OCI-LY7 (cell line): ENCODE results near the gene TGFBR2. TPM values are rescaled to one million over a fixed set of nuclear protein-coding genes. Genes with fewer than 3 reads are reported as not detected.

Source experiments
- BruUV-seq: library from RNA; stranded (reverse); fragments of 400-500 nt; replicated peaks from 2 replicates; lab custom pipeline; 2021; lab: Mats Ljungman, UMichigan
- CTCF ChIA-PET: fragments of 300-600 bp; sonication (Branson Sonifier 250); formaldehyde crosslinking; loops from one replicate; lab custom pipeline; 2022; ENCODE audit warnings: antibody characterized with exemption; ENCODE audit not compliant: unreplicated experiment; lab: Charles Lee
- POLR2A ChIA-PET: fragments of 300-600 bp; sonication (Branson Sonifier 250); formaldehyde crosslinking; loops from one replicate; lab custom pipeline; 2022; ENCODE audit warnings: antibody characterized with exemption; lab: Charles Lee
- DNase-seq: peaks from one replicate; pipeline ENCODE4 v3.0.0-alpha.2; 2015; ENCODE audit warnings: low spot score
- H2AFZ ChIP-seq: fragments of 200-600 bp; sonication (generic), shearing (Covaris generic); 2 replicates; pipeline ENCODE4 v1.6.1; 2014; ENCODE audit warnings: mild to moderate bottlenecking, antibody characterized with exemption, low read length, moderate library complexity
- H3K27ac ChIP-seq: fragments of 200-600 bp; sonication (generic); 2 replicates; pipeline ENCODE4 v1.5.1; 2014; ENCODE audit warnings: mixed run types, low read depth, mild to moderate bottlenecking, moderate library complexity, low read length, inconsistent platforms; ENCODE audit not compliant: poor library complexity, severe bottlenecking
- H3K36me3 ChIP-seq: fragments of 200-600 bp; sonication (generic); 2 replicates; pipeline ENCODE4 v1.6.1; 2014; ENCODE audit warnings: mild to moderate bottlenecking, antibody characterized with exemption, low read length, moderate library complexity, mixed read lengths; ENCODE audit not compliant: insufficient read depth
- H3K4me1 ChIP-seq: fragments of 200-600 bp; sonication (generic); 2 replicates; pipeline ENCODE4 v1.5.1; 2014; ENCODE audit warnings: mild to moderate bottlenecking, low read length; ENCODE audit not compliant: insufficient read depth, poor library complexity, severe bottlenecking
- H3K4me2 ChIP-seq: fragments of 200-600 bp; sonication (generic); 2 replicates; pipeline ENCODE4 v1.6.1; 2014; ENCODE audit warnings: mild to moderate bottlenecking, low read length
- H3K4me3 ChIP-seq: fragments of 200-600 bp; sonication (generic); 2 replicates; pipeline ENCODE4 v1.5.1; 2014; ENCODE audit warnings: mild to moderate bottlenecking, low read depth, low read length; ENCODE audit not compliant: poor library complexity, severe bottlenecking
- H3K79me2 ChIP-seq: fragments of 200-600 bp; sonication (generic); 2 replicates; pipeline ENCODE4 v1.6.1; 2016; ENCODE audit warnings: low read depth, mild to moderate bottlenecking, low read length, moderate library complexity, mixed read lengths; ENCODE audit not compliant: insufficient read depth
- H3K9me2 ChIP-seq: fragments of 200-600 bp; sonication (generic); 2 replicates; pipeline ENCODE4 v1.6.1; 2016; ENCODE audit warnings: mild to moderate bottlenecking, low read length, mixed read lengths; ENCODE audit not compliant: insufficient read depth
- H3K9me3 ChIP-seq: fragments of 200-600 bp; sonication (generic); 2 replicates; pipeline ENCODE4 v1.6.1; 2014; ENCODE audit warnings: mild to moderate bottlenecking, mixed run types, low read length, mixed read lengths
- H4K20me1 ChIP-seq: fragments of 200-600 bp; sonication (generic); 2 replicates; pipeline ENCODE4 v1.6.1; 2014; ENCODE audit warnings: mild to moderate bottlenecking, antibody characterized with exemption, low read length, moderate library complexity, mixed read lengths; ENCODE audit not compliant: insufficient read depth
- EZH2phosphoT487 ChIP-seq: fragments of 200-600 bp; sonication (generic); IDR thresholded peaks from 2 replicates; pipeline ENCODE4 v1.6.1; 2018; ENCODE audit warnings: low read depth, borderline replicate concordance, mild to moderate bottlenecking, mixed run types, antibody characterized with exemption, low read length, moderate library complexity, mixed read lengths
- intact Hi-C: fragments of 100-400 bp; cut with micrococcal nuclease; formaldehyde crosslinking; loops from one replicate; pipeline ENCODE4 v1.10.0; 2022; ENCODE audit not compliant: unreplicated experiment
- total RNA-seq, 2 experiments: library from RNA; depleted of rRNA in 1 of 2; stranded (reverse); fragments of >200 nt in 1 of 2; shearing (Covaris generic) in 1 of 2; gene quantifications; 2 replicates each; pipeline ENCODE4 v1.2.3, GENCODE V29; 2014 to 2022
- TF ChIP-seq, protein P1 (sequence below): fragments of 200-600 bp; sonication (generic); conservative IDR thresholded peaks from 2 replicates; pipeline ENCODE4 v1.5.1; 2014; ENCODE audit warnings: mild to moderate bottlenecking, antibody characterized with exemption, low read length, moderate library complexity, mixed read lengths

The TGFBR2 gene
- total RNA-seq, 2 experiments from 2014 or later: 25.2 to 28.1 TPM

DNA sequence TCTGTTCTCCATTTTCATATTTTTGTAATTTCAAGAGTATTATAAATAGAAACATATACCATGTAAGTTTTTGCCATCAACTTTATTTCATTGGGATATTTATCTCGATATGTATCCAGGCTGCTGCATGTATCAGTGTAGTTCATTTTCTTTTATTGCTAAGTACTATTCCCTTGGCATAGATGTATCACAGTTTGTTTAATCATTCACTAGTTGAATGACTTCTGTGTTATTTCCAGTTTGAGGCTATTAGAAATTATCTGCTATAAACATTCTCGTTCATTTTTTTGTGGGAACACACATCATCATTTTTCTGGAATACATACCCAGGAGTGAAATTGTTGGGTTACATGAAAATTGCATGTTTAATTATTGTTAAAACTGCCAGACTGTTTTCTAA lies 18.5 kb upstream of the TGFBR2 start:
- no peaks in the 10 kb centered on the region for H3K4me1 ChIP-seq
- no TSS peak for BruUV-seq
- TF ChIP-seq EZH2phosphoT487: no peak
- TF ChIP-seq, protein P1, sequence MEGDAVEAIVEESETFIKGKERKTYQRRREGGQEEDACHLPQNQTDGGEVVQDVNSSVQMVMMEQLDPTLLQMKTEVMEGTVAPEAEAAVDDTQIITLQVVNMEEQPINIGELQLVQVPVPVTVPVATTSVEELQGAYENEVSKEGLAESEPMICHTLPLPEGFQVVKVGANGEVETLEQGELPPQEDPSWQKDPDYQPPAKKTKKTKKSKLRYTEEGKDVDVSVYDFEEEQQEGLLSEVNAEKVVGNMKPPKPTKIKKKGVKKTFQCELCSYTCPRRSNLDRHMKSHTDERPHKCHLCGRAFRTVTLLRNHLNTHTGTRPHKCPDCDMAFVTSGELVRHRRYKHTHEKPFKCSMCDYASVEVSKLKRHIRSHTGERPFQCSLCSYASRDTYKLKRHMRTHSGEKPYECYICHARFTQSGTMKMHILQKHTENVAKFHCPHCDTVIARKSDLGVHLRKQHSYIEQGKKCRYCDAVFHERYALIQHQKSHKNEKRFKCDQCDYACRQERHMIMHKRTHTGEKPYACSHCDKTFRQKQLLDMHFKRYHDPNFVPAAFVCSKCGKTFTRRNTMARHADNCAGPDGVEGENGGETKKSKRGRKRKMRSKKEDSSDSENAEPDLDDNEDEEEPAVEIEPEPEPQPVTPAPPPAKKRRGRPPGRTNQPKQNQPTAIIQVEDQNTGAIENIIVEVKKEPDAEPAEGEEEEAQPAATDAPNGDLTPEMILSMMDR: no peak
- intact Hi-C loops: no loop called here
- ChIA-PET POLR2A (interaction anchor here (0.9 kb wide), 1 partner anchor 130 kb away, joined by 4 read pairs; no protein-coding TSS in a partner anchor), CTCF (no interaction called here)
- H2AFZ ChIP-seq: no peak overlapping the region
- H3K4me2 ChIP-seq: no peak overlapping the region
- no peak overlapping the region for H3K4me3 ChIP-seq
- no peaks in the 10 kb centered on the region for H3K79me2 ChIP-seq
- no peak for DNase-seq
- no peaks in the 10 kb centered on the region for H3K36me3 ChIP-seq
- no peaks in the 10 kb centered on the region for H3K9me2 ChIP-seq
- no peaks in the 10 kb centered on the region for H4K20me1 ChIP-seq
- no peaks in the 10 kb centered on the region for H3K9me3 ChIP-seq
- H3K27ac ChIP-seq: no peak overlapping the region

DNA sequence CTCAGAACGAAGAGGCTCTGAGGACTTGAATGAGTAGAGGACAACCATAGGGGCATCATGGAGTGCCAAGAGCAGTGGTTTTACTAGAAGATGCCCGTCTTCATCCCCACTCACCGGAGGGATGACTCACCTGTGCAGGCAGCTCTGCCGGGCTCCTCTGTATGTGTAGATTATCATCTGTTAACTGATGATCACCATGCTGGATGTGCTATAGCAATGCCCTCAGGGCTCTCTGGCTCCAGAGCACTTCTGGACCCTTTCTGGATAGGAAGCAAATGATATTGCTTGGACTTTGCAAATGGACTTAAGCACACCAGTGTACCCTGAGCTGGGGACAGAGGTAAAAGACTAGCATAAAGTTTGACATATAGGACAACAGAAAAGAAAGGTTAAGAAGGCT lies 10.2 kb upstream of the TGFBR2 start:
- intact Hi-C loops: no loop called here
- H3K4me2 ChIP-seq: no peak overlapping the region
- DNase-seq: no peak
- no peaks in the 10 kb centered on the region for H3K79me2 ChIP-seq
- TF ChIP-seq, protein P1: no peak
- no peak for TF ChIP-seq EZH2phosphoT487
- no peak overlapping the region for H2AFZ ChIP-seq
- H3K36me3 ChIP-seq: no peaks in the 10 kb centered on the region
- no peaks in the 10 kb centered on the region for H4K20me1 ChIP-seq
- no TSS peak for BruUV-seq
- ChIA-PET POLR2A (interaction anchor here (0.7 to 0.9 kb wide), 2 partner anchors 25 to 99 kb away, joined by 3 to 4 read pairs; no protein-coding TSS in a partner anchor), CTCF (no interaction called here)
- H3K9me3 ChIP-seq: no peaks in the 10 kb centered on the region
- H3K27ac ChIP-seq: no peak overlapping the region
- no peaks in the 10 kb centered on the region for H3K9me2 ChIP-seq
- no peak overlapping the region for H3K4me3 ChIP-seq
- H3K4me1 ChIP-seq: peaks cover 42% of the 10 kb centered on the region

DNA sequence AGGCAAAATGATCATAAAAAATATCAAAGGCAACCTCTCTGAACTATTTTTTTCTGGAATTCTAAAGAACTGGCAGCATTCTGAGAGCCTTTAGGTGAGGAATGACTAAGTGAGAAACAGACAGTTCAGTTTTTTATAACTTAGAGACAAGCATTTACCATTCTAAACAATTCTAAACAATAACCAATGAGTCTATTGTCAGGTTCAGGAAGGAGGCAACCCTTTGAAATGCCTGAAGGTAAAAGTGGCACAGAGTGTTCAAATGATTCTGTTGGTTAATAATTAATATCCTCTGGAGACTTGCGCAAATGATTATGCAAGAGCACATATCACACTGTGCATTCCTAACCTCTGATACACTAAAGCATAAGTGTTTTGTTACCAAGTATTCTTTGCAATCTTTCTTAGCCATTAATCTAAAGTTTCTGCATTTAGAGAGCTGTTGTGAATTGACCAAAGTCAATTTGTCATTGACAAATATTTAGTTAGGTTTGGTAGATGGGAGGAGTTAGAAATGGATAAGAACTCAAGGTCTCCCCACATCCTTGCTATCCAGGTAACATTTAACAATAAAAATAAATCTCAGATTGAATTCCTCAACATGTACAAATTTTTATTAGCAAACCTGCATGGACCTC lies 9.2 kb upstream of the TGFBR2 start:
- BruUV-seq: no TSS peak
- H3K27ac ChIP-seq: no peak overlapping the region
- TF ChIP-seq, protein P1: no peak
- TF ChIP-seq EZH2phosphoT487: no peak
- H3K79me2 ChIP-seq: no peaks in the 10 kb centered on the region
- POLR2A ChIA-PET: interaction anchor here (0.6 to 1.2 kb wide), 3 partner anchors 9 to 47 kb away, joined by 3 to 4 read pairs (median 3); no protein-coding TSS in a partner anchor
- H4K20me1 ChIP-seq: no peaks in the 10 kb centered on the region
- no peak overlapping the region for H3K4me3 ChIP-seq
- peak overlapping the region; percentile 73; the same call in 1 of the 2 replicates for H2AFZ ChIP-seq
- no peak for DNase-seq
- CTCF ChIA-PET: no interaction called here
- H3K36me3 ChIP-seq: no peaks in the 10 kb centered on the region
- H3K9me3 ChIP-seq: no peaks in the 10 kb centered on the region
- peaks cover 49% of the 10 kb centered on the region for H3K4me1 ChIP-seq
- H3K9me2 ChIP-seq: no peaks in the 10 kb centered on the region
- intact Hi-C loops: no loop called here
- peak overlapping the region; percentile 13; the same call in 1 of the 2 replicates for H3K4me2 ChIP-seq
